Measurements from ENCODE around the gene GJB1. TPM values are rescaled to one million over a fixed set of nuclear protein-coding genes. Genes with fewer than 3 reads are reported as not detected.

The GJB1 gene
- total and polyA plus RNA-seq, 2 of the 4 experiments (the other 2 are of a cell fraction) = not detected

DNA sequence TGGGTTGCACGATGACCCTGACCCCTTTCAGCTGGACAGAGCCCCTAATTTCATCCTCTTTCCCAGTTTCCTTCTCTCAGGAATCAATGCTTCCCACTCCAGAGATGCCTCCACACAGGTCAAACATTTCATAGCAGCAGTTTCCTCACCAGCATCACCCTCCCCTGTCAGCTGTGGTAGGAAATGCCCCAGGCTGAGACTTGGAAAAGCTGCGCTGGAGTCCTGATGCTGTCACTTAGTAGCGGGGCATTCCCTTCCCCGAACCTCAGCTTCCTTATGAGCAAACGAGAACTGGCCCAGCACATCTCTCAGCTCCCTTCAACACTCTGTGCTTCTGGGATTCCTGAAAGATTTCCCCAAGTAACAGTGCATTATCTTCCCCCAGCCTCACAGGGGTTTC is 2.7 kb downstream of the GJB1 start:
- Histone ChIP-seq H3K9me1 (ENCODE audit: insufficient read depth, low read length) (no peaks in the 10 kb centered on the region), H4K91ac (ENCODE audit: insufficient read depth, low read depth, low read length) (no peak overlapping the region), H3K9ac (ENCODE audit: low read depth, low read length) (no peak overlapping the region), H2BK120ac (ENCODE audit: low read depth, low read length) (no peak overlapping the region), H3K14ac (replicated peaks; ENCODE audit: low read depth, low read length) (no peak overlapping the region), H3K18ac (ENCODE audit: low read depth, low read length) (no peak overlapping the region), H3K27me3 (ENCODE audit: control insufficient read depth, insufficient read depth, low read length) (peaks cover 6% of the 10 kb centered on the region; the same call in 1 of the 2 replicates), H3K27ac (ENCODE audit: insufficient read depth, low read length) (no peak overlapping the region), H3K4ac (ENCODE audit: low read depth, low read length) (no peak overlapping the region), H2BK5ac (ENCODE audit: low read depth, low read length, poor library complexity, severe bottlenecking) (no peak overlapping the region), H2AFZ (replicated peaks; ENCODE audit: low read length, poor library complexity) (no peak overlapping the region), H3K4me3 (ENCODE audit: insufficient read depth, low read depth, low read length) (no peak overlapping the region), H3K56ac (ENCODE audit: extremely low read depth, insufficient read depth, low read length) (no peak overlapping the region), H4K5ac (ENCODE audit: low read depth, low read length) (no peak overlapping the region), H2AK5ac (ENCODE audit: low read depth, low read length) (no peak overlapping the region), H2BK15ac (ENCODE audit: low read depth, low read length) (no peak overlapping the region), H3K36me3 (ENCODE audit: control insufficient read depth, insufficient read depth, low read length) (no peaks in the 10 kb centered on the region), H3K79me1 (ENCODE audit: low read depth in 1 of 2, low read length in 2 of 2) (no peaks in the 10 kb centered on the region), H2BK20ac (ENCODE audit: low read depth, low read length) (no peak overlapping the region), H3K4me2 (ENCODE audit: low read depth, low read length) (no peak overlapping the region), H4K8ac (ENCODE audit: low read depth in 2 of 2, low read length in 2 of 2) (no peak overlapping the region), H4K20me1 (ENCODE audit: insufficient read depth, low read length) (no peaks in the 10 kb centered on the region), H3K23ac (ENCODE audit: low read depth, low read length) (no peak overlapping the region), H2AK9ac (replicated peaks; ENCODE audit: low read depth, low read length, poor library complexity) (no peak overlapping the region), H3K4me1 (ENCODE audit: control insufficient read depth, insufficient read depth, low read length) (no peaks in the 10 kb centered on the region), H3K9me3 (ENCODE audit: control insufficient read depth, insufficient read depth, low read length) (no peaks in the 10 kb centered on the region)
- ATAC-seq (ENCODE audit: low read depth) (peak; percentile 49), DNase-seq (no peak)
- intact Hi-C loops (cut with micrococcal nuclease) = no loop called here
- dilution Hi-C loops (cut with HindIII; ENCODE audit: low sequenced_read_pairs, unreplicated experiment) = no loop called here
- POLR2A ChIA-PET (ENCODE audit: unreplicated experiment) = no interaction called here
- 32% methylated on average over 4 of the region's 5 CpGs; no CpG with 5 or more reads in 1 of the 2 experiments for WGBS, 2 experiments (ENCODE audit: extremely low coverage in 2 of 2, insufficient read length in 1 of 2)
- CTCF ChIA-PET = no interaction called here
- in situ Hi-C loops (cut with MboI; ENCODE audit: low sequenced_read_pairs) = no loop called here
- BruUV-seq (replicated peaks) = no TSS peak
- TF ChIP-seq RCOR1 (IDR thresholded peaks at IDR 0.05; ENCODE audit: insufficient replicate concordance, low read length) = no peak
- no peak for TF ChIP-seq BHLHE40 (IDR thresholded peaks at IDR 0.05; ENCODE audit: low read depth, low read length)
- TF ChIP-seq RAD21 (IDR thresholded peaks at IDR 0.05; ENCODE audit: low read length) = no peak
- no peak for TF ChIP-seq MXI1 (IDR thresholded peaks at IDR 0.05; ENCODE audit: borderline replicate concordance, low read depth, low read length)
- no peak for TF ChIP-seq CHD1 (IDR thresholded peaks at IDR 0.05; ENCODE audit: low read depth, low read length)
- TF ChIP-seq POLR2A (IDR thresholded peaks at IDR 0.05; ENCODE audit: low read depth, low read length) = no peak
- TF ChIP-seq RFX5 (IDR thresholded peaks at IDR 0.05; ENCODE audit: low read depth, low read length) = no peak
- no peak for TF ChIP-seq CEBPB (IDR thresholded peaks at IDR 0.05; ENCODE audit: low read depth, low read length)
- TF ChIP-seq NFE2L2 (IDR thresholded peaks at IDR 0.05; ENCODE audit: low read depth, low read length) = no peak
- TF ChIP-seq FOS (IDR thresholded peaks at IDR 0.05; ENCODE audit: low read depth, low read length) = no peak
- TF ChIP-seq, protein P1, sequence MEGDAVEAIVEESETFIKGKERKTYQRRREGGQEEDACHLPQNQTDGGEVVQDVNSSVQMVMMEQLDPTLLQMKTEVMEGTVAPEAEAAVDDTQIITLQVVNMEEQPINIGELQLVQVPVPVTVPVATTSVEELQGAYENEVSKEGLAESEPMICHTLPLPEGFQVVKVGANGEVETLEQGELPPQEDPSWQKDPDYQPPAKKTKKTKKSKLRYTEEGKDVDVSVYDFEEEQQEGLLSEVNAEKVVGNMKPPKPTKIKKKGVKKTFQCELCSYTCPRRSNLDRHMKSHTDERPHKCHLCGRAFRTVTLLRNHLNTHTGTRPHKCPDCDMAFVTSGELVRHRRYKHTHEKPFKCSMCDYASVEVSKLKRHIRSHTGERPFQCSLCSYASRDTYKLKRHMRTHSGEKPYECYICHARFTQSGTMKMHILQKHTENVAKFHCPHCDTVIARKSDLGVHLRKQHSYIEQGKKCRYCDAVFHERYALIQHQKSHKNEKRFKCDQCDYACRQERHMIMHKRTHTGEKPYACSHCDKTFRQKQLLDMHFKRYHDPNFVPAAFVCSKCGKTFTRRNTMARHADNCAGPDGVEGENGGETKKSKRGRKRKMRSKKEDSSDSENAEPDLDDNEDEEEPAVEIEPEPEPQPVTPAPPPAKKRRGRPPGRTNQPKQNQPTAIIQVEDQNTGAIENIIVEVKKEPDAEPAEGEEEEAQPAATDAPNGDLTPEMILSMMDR (conservative IDR thresholded peaks at IDR 0.05; ENCODE audit: low read depth, low read length) = no peak
- TF ChIP-seq, protein P2, sequence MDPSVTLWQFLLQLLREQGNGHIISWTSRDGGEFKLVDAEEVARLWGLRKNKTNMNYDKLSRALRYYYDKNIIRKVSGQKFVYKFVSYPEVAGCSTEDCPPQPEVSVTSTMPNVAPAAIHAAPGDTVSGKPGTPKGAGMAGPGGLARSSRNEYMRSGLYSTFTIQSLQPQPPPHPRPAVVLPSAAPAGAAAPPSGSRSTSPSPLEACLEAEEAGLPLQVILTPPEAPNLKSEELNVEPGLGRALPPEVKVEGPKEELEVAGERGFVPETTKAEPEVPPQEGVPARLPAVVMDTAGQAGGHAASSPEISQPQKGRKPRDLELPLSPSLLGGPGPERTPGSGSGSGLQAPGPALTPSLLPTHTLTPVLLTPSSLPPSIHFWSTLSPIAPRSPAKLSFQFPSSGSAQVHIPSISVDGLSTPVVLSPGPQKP (IDR thresholded peaks at IDR 0.05; ENCODE audit: borderline replicate concordance, low read depth, low read length) = no peak
- TF ChIP-seq MAZ (IDR thresholded peaks at IDR 0.05; ENCODE audit: borderline replicate concordance, low read depth, low read length) = no peak
- TF ChIP-seq, protein P3, sequence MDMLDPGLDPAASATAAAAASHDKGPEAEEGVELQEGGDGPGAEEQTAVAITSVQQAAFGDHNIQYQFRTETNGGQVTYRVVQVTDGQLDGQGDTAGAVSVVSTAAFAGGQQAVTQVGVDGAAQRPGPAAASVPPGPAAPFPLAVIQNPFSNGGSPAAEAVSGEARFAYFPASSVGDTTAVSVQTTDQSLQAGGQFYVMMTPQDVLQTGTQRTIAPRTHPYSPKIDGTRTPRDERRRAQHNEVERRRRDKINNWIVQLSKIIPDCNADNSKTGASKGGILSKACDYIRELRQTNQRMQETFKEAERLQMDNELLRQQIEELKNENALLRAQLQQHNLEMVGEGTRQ (IDR thresholded peaks at IDR 0.05; ENCODE audit: low read depth, low read length) = no peak
- no peak for TF ChIP-seq MAFK (IDR thresholded peaks at IDR 0.05; ENCODE audit: low read depth, low read length)
- TF ChIP-seq SMC3 (IDR thresholded peaks at IDR 0.05; ENCODE audit: low read depth, low read length) = no peak

All from IMR-90 (cell line).